ENCODE results near the gene RASA3. TPM values are rescaled to one million over a fixed set of nuclear protein-coding genes. Genes with fewer than 3 reads are reported as not detected.

RASA3 gene
- total RNA-seq, 1 donor from 2014 or later = 29.9 TPM

- TF ChIP-seq, protein P1, sequence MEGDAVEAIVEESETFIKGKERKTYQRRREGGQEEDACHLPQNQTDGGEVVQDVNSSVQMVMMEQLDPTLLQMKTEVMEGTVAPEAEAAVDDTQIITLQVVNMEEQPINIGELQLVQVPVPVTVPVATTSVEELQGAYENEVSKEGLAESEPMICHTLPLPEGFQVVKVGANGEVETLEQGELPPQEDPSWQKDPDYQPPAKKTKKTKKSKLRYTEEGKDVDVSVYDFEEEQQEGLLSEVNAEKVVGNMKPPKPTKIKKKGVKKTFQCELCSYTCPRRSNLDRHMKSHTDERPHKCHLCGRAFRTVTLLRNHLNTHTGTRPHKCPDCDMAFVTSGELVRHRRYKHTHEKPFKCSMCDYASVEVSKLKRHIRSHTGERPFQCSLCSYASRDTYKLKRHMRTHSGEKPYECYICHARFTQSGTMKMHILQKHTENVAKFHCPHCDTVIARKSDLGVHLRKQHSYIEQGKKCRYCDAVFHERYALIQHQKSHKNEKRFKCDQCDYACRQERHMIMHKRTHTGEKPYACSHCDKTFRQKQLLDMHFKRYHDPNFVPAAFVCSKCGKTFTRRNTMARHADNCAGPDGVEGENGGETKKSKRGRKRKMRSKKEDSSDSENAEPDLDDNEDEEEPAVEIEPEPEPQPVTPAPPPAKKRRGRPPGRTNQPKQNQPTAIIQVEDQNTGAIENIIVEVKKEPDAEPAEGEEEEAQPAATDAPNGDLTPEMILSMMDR (IDR thresholded peaks at IDR 0.05) = no peak
- DNase-seq (ENCODE audit: low spot score) = peak; percentile 72
- no peaks in the 10 kb centered on the region for H3K27me3 Mint-ChIP-seq (ENCODE audit: low read depth)
- peaks cover 6% of the 10 kb centered on the region for H3K36me3 Mint-ChIP-seq (ENCODE audit: low read depth)
- no peak overlapping the region for H3K27ac Mint-ChIP-seq (ENCODE audit: unreplicated experiment)
- no peak overlapping the region for H3K4me3 Mint-ChIP-seq (ENCODE audit: unreplicated experiment)
- no peaks in the 10 kb centered on the region for H3K9me3 Mint-ChIP-seq (ENCODE audit: low read depth)
- peaks cover 24% of the 10 kb centered on the region for H3K4me1 Mint-ChIP-seq (ENCODE audit: low read depth)
Measured at GRCh38 chr13:114055766-114056165, 76.7 kb downstream of the RASA3 start.

- H3K36me3 Mint-ChIP-seq (ENCODE audit: low read depth) = peaks cover 7% of the 10 kb centered on the region
- TF ChIP-seq, protein P1 (IDR thresholded peaks at IDR 0.05) = no peak
- H3K27me3 Mint-ChIP-seq (ENCODE audit: low read depth) = no peaks in the 10 kb centered on the region
- no peak overlapping the region for H3K27ac Mint-ChIP-seq (ENCODE audit: unreplicated experiment)
- no peak overlapping the region for H3K4me3 Mint-ChIP-seq (ENCODE audit: unreplicated experiment)
- H3K4me1 Mint-ChIP-seq (ENCODE audit: low read depth) = peaks cover 23% of the 10 kb centered on the region
- H3K9me3 Mint-ChIP-seq (ENCODE audit: low read depth) = no peaks in the 10 kb centered on the region
- no peak for DNase-seq (ENCODE audit: low spot score)
Measured at GRCh38 chr13:114054830-114055439, 77.5 kb downstream of the RASA3 start.

DNA sequence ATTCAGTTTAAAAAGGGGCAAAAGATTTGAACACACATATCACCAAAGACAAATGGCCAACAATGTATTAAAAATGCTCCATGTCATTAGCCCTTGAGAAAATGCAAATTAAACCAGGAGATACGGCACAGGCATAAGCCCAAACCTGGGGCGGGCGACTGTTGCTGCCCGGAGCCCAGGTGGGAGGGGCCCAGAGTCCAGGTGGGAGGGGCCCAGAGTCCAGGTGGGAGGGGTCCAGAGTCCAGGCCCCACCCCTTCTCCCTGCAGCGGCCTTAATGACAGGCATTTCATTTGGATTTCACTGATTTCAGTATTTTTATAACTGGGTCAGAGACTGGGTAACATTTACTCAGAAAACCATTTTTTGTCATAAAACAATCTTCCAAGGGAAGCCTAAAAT lies 78.2 kb downstream of the RASA3 start:
- H3K27ac Mint-ChIP-seq (ENCODE audit: unreplicated experiment) = no peak overlapping the region
- TF ChIP-seq, protein P1 (IDR thresholded peaks at IDR 0.05) = no peak

GRCh38 chr13:114053026-114053425 lies 79.4 kb downstream of the RASA3 start:
- TF ChIP-seq, protein P1 (IDR thresholded peaks at IDR 0.05) = no peak
- Mint-ChIP-seq H3K4me3 (ENCODE audit: unreplicated experiment) (peak overlapping the region; percentile 12), H3K27me3 (ENCODE audit: low read depth) (no peaks in the 10 kb centered on the region), H3K27ac (ENCODE audit: unreplicated experiment) (peak overlapping the region; percentile 5), H3K36me3 (ENCODE audit: low read depth) (peaks cover 6% of the 10 kb centered on the region), H3K4me1 (ENCODE audit: low read depth) (peaks cover 18% of the 10 kb centered on the region), H3K9me3 (ENCODE audit: low read depth) (no peaks in the 10 kb centered on the region)
- peak; percentile 76 for DNase-seq (ENCODE audit: low spot score)

More for the DNA sequence above, 78.2 kb downstream of the RASA3 start:
- DNase-seq (ENCODE audit: low spot score) = no peak
- Mint-ChIP-seq H3K36me3 (ENCODE audit: low read depth) (peaks cover 6% of the 10 kb centered on the region), H3K4me3 (ENCODE audit: unreplicated experiment) (no peak overlapping the region), H3K27me3 (ENCODE audit: low read depth) (no peaks in the 10 kb centered on the region), H3K9me3 (ENCODE audit: low read depth) (no peaks in the 10 kb centered on the region), H3K4me1 (ENCODE audit: low read depth) (peaks cover 20% of the 10 kb centered on the region)

GRCh38 chr13:114050536-114051450 lies 81.6 kb downstream of the RASA3 start:
- no peak overlapping the region for H3K4me3 Mint-ChIP-seq (ENCODE audit: unreplicated experiment)
- peak; percentile 72 for DNase-seq (ENCODE audit: low spot score)
- peaks cover 28% of the 10 kb centered on the region for H3K4me1 Mint-ChIP-seq (ENCODE audit: low read depth)
- no peaks in the 10 kb centered on the region for H3K9me3 Mint-ChIP-seq (ENCODE audit: low read depth)
- H3K27ac Mint-ChIP-seq (ENCODE audit: unreplicated experiment) = no peak overlapping the region
- no peaks in the 10 kb centered on the region for H3K27me3 Mint-ChIP-seq (ENCODE audit: low read depth)
- TF ChIP-seq, protein P1 (IDR thresholded peaks at IDR 0.05) = no peak
- H3K36me3 Mint-ChIP-seq (ENCODE audit: low read depth) = peaks cover 7% of the 10 kb centered on the region

Data from chondrocyte (in vitro differentiated cells).